NB4 (cell line): ENCODE results near the gene ULK1.

ENCODE experiments used
- CTCF ChIP-seq: IDR thresholded peaks from one replicate; pipeline ENCODE4 v1.5.1; 2012; ENCODE audit warnings: low read depth, low read length
- MYC ChIP-seq: IDR thresholded peaks from 2 replicates; pipeline ENCODE4 v1.6.1; 2011; ENCODE audit warnings: low read depth, low read length
- POLR2A ChIP-seq: IDR thresholded peaks from 2 replicates; pipeline ENCODE4 v1.6.1; 2011; ENCODE audit warnings: mild to moderate bottlenecking; ENCODE audit not compliant: insufficient read length; ENCODE audit errors: extremely low read depth

DNA sequence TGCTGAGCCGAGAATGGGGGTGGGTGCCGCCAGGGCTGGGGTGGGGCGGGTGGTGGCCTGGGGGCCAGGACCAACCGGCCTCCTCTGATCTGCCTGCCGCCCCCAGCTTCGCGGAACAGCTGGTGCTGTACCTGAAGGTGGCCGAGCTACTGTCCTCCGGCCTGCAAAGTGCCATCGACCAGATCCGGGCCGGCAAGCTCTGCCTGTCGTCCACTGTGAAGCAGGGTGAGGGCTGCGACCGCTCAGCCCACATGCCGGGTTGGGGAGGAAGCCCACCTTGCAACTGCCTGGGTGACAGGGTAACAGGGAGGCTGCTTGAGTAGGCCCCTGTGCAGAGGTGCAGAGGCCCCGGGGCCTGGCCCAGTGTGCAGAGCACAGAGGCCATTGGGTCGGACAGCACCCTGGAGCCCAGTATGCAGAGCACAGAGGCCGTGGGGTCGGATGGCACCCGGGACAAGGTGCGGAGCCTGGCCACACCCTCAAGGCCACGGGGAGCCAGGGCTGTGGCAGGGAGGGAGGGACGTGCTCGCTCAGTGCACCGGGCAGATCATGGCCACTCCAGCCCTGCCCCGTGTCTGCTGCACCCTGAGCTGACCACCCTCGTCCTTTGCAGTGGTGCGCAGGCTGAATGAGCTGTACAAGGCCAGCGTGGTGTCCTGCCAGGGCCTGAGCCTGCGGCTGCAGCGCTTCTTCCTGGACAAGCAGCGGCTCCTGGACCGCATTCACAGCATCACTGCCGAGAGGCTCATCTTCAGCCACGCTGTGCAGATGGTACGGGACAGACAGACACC is 25.1 kb downstream of the ULK1 start:
- no peak for TF ChIP-seq CTCF
- TF ChIP-seq MYC: no peak
- TF ChIP-seq POLR2A: no peak
